ENCODE measurements around the gene NEBL.

GRCh38 chr10:20927456-20927855 is 30.3 kb upstream of the NEBL start:
- no peak for TF ChIP-seq CTCF (IDR thresholded peaks at IDR 0.05)
- TF ChIP-seq EZH2phosphoT487 (IDR thresholded peaks at IDR 0.05) = no peak
